A204.1 (cell line): ENCODE results near the gene DTD2.
A peak's percentile ranks its signal among the peaks of the same experiment; 100 is the strongest.

ENCODE experiments used
- FAIRE-seq: peaks from 2 replicates; lab custom pipeline; 2012; peaks lifted over from hg19 to GRCh38; lab: Jason Lieb, UNC

The DTD2 gene

DNA sequence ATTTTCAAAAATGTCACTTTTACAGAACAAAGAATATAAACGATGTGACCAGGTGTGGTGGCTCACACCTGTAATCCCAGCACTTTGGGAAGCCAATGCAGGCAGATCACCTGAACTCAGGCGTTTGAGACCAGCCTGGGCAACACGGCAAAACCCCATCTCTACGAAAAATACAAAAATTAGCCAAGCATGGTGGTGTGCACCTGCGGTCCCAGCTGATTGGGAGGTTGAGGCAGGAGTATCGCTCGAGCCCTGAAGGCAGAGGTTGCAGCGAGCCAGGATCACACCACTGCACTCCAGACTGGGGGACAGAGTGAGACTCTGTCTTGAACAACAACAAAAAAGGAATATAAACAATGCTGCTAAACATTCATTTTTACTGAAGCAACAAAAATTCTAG lies 52.2 kb downstream of the DTD2 start:
- no peak for FAIRE-seq

DNA sequence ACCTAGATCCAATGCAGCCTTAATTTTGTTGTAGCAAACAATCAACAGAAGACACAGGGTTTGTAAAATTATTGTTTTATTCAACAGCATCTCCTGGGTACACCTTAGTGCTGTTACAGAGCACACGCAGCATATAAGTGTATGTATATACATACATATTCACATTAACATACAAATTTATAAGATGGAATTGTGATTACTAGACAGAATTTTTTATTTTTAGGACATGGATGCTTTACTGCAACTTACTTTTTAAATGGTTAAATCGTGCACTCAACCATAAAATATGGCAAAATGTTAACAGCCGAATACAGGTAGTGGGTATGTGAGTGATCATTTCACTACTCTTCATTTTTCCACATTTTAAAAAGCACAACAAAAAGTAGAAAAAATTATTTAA lies 53.6 kb downstream of the DTD2 start:
- no peak for FAIRE-seq

DNA sequence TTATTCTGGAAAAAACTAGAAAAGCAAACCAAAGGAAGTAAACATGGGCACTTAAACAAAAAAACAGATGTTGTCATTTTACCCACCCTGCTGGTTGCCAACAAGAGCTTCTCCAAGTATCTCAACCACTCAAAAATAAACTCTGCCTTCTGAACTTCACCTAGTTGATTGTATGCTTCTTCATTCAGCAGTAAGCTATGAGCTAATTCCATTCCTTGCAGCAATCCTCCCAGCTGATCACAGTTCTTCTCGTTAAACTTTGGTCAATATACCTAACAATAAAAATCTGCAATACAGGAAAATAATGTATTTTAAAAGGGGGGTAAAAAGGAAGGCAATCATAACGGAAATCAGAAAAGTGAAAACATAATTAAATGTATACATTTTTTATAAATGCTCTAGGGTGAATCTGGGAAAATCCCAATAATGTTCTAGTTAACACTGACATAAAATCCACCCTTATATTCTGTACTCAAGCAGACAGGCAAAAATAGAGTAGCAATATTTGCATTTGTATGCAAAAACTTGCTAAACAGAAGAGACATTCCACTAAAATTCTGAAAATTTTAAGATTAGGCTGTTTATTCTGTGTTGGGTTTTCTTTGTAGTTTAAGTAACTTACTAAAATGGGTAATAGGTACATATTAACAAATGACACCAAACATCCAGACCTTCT lies 54.4 kb downstream of the DTD2 start:
- FAIRE-seq: no peak

DNA sequence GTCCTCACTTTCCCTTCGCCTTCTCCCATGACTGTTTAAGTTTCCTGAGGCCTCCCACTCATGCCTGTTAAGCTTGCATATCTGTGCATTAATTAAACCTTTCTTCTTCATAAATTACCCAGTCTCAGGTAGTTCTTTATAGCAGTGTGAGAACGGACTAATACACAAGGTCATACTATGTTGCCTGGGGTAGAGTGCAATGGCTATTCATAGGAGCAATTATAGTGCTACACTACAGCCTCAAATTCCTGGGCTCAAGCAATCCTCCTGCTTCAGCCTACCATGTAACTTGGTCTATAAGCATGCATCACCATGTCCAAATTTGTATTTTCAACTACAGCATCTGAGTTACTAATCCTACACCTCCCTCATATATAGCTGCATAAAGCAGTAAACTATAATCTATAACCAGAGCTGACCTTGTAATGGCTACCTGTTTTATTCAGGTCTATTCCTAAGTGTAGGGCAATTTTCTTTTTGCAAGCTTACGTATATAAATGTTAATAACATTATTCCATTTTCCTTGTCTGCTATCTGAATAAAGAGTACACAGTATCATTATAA lies 55.9 kb downstream of the DTD2 start:
- no peak for FAIRE-seq

DNA sequence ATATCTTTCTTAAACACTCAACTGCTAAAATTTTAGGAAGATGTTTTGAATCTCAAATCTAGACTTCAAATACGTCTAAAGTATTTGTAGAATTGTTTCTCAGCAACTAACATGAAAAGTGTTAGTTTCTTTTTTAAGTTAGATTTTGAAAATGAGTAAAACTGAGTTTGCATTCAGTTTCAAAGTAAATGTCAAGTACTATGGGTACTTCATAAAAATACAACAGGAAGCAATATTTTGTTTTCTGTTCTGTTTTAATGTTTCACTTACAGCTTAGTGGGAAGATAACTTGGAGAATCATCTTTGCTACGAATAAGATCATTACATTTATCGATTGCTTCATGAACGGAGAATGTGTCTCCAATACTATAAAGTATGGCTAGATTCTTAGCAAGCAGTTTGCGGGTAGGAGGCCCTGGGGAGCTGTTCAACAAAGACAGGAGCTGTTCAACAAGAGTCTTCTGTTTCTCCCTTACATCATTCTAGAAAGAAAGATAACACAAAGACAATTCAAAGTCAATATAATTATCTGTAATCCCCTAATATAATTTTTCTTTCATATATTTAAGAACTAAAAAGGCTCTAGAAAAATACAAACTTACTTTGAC lies 57.2 kb downstream of the DTD2 start:
- FAIRE-seq: peak; percentile 66
